GM12865 (cell line): ENCODE data around the gene PRKCA.

Source experiments
- DNase-seq: peaks from one replicate; pipeline ENCODE4 v3.0.0; 2010; ENCODE audit warnings: low read depth
- H3K4me3 ChIP-seq: 2 replicates; pipeline ENCODE4 v1.5.1; 2011; ENCODE audit warnings: mild to moderate bottlenecking, low read depth, low read length, control low read depth
- CTCF ChIP-seq: IDR thresholded peaks from 2 replicates; pipeline ENCODE4 v1.5.1; 2011; ENCODE audit warnings: low read length, control low read depth, low read depth, inconsistent platforms; ENCODE audit not compliant: insufficient read depth; ENCODE audit errors: missing control alignments

The PRKCA gene

GRCh38 chr17:66749217-66749832 lies 446.9 kb downstream of the PRKCA start:
- no peak for TF ChIP-seq CTCF
- H3K4me3 ChIP-seq: no peak overlapping the region
- DNase-seq: no peak

DNA sequence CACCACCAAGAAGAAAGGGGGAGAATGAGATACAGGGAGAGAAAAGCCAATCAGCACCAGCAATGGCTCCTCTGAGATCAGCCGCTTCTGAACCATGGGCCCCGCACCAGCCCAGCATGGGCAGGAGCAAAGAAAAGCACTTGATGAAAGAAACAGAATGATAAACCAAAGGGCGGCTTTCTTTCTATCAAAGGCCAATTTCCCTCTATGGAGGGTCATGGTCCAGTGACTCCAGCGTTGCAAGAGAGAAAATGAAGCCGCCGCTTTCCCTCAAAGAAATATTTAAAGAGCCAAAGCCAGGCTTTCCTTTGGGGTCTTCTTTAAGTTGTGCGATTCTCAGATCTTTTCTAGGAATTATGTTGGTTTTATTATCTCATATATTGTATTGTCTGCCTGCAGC lies 447.7 kb downstream of the PRKCA start:
- DNase-seq: no peak
- TF ChIP-seq CTCF: no peak
- H3K4me3 ChIP-seq: no peak overlapping the region

- DNase-seq: no peak
- H3K4me3 ChIP-seq: no peak overlapping the region
- TF ChIP-seq CTCF: no peak
Observed at GRCh38 chr17:66750781-66751543, 448.5 kb downstream of the PRKCA start.

DNA sequence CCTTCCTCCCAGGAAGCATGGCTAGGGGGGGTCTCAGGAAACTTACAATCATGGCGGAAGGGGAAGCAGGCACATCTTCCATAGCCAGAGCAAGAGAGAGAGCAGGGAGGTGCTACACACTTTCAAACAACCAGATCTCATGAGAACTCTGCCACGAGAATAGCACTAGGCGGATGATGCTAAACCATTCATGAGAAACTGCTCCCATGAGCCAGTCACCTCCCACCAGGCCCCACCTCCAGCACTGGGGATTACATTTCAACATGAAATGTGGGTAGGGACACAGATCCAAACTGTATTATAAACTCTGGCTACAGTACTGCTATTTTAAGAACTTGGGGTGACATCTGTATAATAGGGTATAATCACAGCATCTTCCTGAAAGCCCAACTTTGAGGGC lies 449.4 kb downstream of the PRKCA start:
- H3K4me3 ChIP-seq: no peak overlapping the region
- no peak for TF ChIP-seq CTCF
- DNase-seq: no peak

DNA sequence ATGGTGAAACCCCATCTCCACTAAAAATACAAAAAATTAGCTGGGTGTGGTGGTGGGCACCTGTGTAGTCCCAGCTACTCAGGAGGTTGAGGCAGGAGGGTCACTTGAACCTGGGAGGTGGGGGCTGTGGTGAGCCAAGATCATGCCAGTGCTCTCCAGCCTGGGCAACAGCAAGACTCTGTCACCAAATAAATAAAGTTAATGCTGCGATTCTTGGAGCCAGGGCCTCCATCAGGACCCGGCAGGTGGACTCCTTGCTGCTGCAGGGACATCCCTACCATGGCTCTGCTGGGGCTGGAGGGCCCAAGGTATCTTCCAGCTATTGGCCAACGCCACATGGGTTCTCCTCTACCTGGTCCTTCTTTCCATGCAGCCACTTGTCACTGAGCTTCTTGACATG lies 450.0 kb downstream of the PRKCA start:
- no peak for DNase-seq
- no peak overlapping the region for H3K4me3 ChIP-seq
- no peak for TF ChIP-seq CTCF

DNA sequence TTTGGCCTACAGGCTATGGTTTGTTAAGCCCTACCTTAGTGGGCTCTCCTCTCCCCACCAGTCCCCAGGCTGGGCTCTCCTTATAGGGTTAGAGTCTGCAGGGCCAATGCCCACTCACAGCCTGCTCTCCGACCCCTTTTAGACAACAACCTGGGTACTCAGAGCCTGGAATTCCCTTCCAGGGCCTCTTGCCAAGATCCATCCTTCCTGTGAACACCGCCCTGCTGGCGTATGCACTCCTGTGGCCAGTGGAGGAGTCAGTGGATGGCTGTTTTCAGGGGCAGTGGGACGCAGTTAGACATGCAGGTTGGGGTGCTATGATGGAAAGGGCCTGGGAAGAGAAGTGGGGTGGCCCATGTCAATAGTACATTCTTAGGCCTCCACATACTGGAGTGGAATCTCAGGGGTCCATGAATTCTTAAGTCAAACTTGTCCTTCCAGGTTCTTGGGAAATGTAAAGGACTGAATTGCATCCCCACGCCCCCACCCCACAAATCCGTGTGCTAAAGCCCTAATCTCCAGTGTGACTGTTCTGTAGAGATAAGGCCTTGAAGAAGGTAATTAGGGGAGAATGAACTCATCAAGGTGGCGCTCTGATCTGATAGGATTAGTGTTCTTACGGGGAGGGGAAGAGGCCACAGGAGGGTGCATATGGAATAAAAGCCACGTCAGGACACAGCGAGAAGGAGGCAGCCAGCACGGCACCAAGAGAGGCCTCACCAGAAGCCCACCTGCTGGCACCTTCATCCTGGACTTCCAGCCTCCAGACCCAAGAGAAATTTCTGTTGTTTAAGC lies 450.9 kb downstream of the PRKCA start:
- no peak for DNase-seq
- H3K4me3 ChIP-seq: no peak overlapping the region
- no peak for TF ChIP-seq CTCF
